Breast epithelium (tissue), 4 donors: ENCODE measurements around the gene NFIL3. TPM values are rescaled to one million over a fixed set of nuclear protein-coding genes. Genes with fewer than 3 reads are reported as not detected.

Source experiments
- DNase-seq, 2 donors: peaks; one replicate each; pipeline ENCODE4 v3.0.0-alpha.2; 2019; ENCODE audit warnings: low spot score in 2 of 2
- H3K27ac ChIP-seq, 2 donors: fragments of 200-600 bp; sonication (generic) in 1 of 2; one replicate each; pipeline ENCODE4 v1.5.1; 2016 to 2019; ENCODE audit warnings: mild to moderate bottlenecking in 1 of 2
- H3K27me3 ChIP-seq, 2 donors: fragments of 200-600 bp; sonication (generic) in 1 of 2; one replicate each; pipeline versions ENCODE4 v1.5.1 to v1.6.0; 2017 to 2019; ENCODE audit warnings: control low read depth in 1 of 2, mild to moderate bottlenecking in 1 of 2
- H3K36me3 ChIP-seq: fragments of 200-600 bp; one replicate; pipeline ENCODE4 v1.5.1; 2019
- H3K4me1 ChIP-seq, 2 donors: fragments of 200-600 bp; sonication (generic); one replicate each; pipeline ENCODE4 v1.5.1; 2016 to 2019; ENCODE audit warnings: control low read depth in 1 of 2
- H3K4me3 ChIP-seq, 3 donors: fragments of 200-600 bp; sonication (generic); 1 replicate in 2 of 3; 2 replicates in 1 of 3; pipeline ENCODE4 v1.5.1; 2016 to 2019; ENCODE audit warnings: mild to moderate bottlenecking in 3 of 3, moderate library complexity in 2 of 3
- H3K9me3 ChIP-seq, 2 donors: fragments of 200-600 bp; sonication (generic) in 1 of 2; one replicate each; pipeline ENCODE4 v1.5.1; 2016 to 2019; ENCODE audit warnings: control low read depth in 1 of 2
- CTCF ChIP-seq, 3 donors: fragments of 450-650 bp; IDR thresholded peaks; one replicate each; pipeline ENCODE4 v1.5.1; 2016 to 2017; ENCODE audit warnings: antibody characterized with exemption in 3 of 3, mild to moderate bottlenecking in 3 of 3, moderate library complexity in 3 of 3
- POLR2A ChIP-seq: fragments of 450-650 bp; IDR thresholded peaks from one replicate; pipeline ENCODE4 v1.6.1; 2016; ENCODE audit warnings: antibody characterized with exemption, mild to moderate bottlenecking, moderate library complexity
- POLR2AphosphoS5 ChIP-seq, 3 donors: sonication (generic); formaldehyde crosslinking; IDR thresholded peaks; one replicate each; pipeline ENCODE4 v1.6.1; 2017; ENCODE audit warnings: antibody characterized with exemption in 3 of 3
- intact Hi-C: fragments of 100-400 bp; cut with DNase I; formaldehyde crosslinking; loops from one replicate; pipeline ENCODE4 v1.15.1; 2023; ENCODE audit warnings: low total_unique reads
- total RNA-seq, 3 donors: library from RNA; depleted of rRNA; stranded (reverse); fragments of >200 nt; gene quantifications; one replicate each; pipeline ENCODE4 v1.1.0, GENCODE V29; 2016

NFIL3 gene
- total RNA-seq, 3 donors from 2014 or later = 65.1 to 87.2 (median 74.9) TPM

GRCh38 chr9:91422758-91423711 is 597 bp downstream of the NFIL3 start:
- Histone ChIP-seq H3K27ac (peak overlapping the region; percentile 93 to 100), H3K36me3 (no peaks in the 10 kb centered on the region), H3K4me3 (peak overlapping the region; percentile 59 to 88 (median 81)), H3K9me3 (no peaks in the 10 kb centered on the region), H3K4me1 (peaks cover 0 to 12% of the 10 kb centered on the region in 2 donors), H3K27me3 (no peaks in the 10 kb centered on the region)
- DNase-seq = peak in 1 of 2 donors; percentile 77
- intact Hi-C loops = loop anchor here (5.0 to 10.0 kb wide), 3 partner anchors 118 to 388 kb away; no protein-coding TSS in a partner anchor
- TF ChIP-seq CTCF (IDR thresholded peaks at IDR 0.05) (peak in 2 of 3 donors; percentile 25 to 35), POLR2AphosphoS5 (IDR thresholded peaks at IDR 0.05) (peak; percentile 66 to 94 (median 87)), POLR2A (peak; percentile 61)

DNA sequence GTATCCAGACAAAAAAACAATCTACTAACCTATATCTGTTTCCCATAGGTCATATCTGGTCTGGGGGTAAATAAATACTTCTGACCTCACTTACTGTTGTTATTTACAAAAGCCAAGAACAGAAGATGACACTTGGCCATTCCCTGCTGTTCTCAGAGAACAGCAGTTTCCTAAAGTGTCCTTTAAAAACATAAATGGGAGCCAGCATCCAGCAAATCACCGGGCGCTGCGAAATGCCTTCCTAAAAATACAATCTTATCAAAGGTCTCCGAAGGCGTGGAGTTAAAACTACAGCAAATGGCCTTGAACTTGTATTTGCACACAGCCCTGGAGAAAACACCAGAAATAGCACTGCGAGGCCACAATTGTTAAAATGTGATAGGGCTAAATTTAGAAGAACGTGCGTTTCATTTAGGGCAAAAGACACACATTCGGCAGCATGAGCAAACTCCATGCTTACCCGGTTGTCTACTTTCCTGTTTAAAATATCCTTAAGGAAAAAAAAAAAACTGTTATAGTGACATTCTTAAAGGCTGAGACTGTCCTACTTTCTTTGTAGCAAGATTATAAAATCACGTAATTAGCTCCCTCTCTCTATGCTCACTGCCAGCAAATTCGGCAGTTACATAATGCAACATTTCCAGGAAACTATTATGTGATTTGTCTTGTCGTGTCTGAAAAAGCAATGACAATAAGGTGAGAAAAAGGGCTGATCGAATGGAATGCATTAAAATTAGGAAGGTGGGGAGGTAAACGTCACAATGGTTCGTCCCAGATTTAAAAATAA is 1.5 kb downstream of the NFIL3 start:
- intact Hi-C loops = loop anchor here (5.0 to 10.0 kb wide), 3 partner anchors 117 to 387 kb away; no protein-coding TSS in a partner anchor
- TF ChIP-seq POLR2A (no peak), POLR2AphosphoS5 (IDR thresholded peaks at IDR 0.05) (no peak), CTCF (IDR thresholded peaks at IDR 0.05) (no peak)
- peaks cover 0 to 12% of the 10 kb centered on the region in 2 donors for H3K4me1 ChIP-seq
- no peak for DNase-seq
- no peaks in the 10 kb centered on the region for H3K36me3 ChIP-seq
- H3K27ac ChIP-seq = peak overlapping the region; percentile 93 to 100
- H3K4me3 ChIP-seq = peak overlapping the region; percentile 59 to 88 (median 81)
- H3K27me3 ChIP-seq = no peaks in the 10 kb centered on the region
- no peaks in the 10 kb centered on the region for H3K9me3 ChIP-seq

GRCh38 chr9:91421128-91421765 is 2.4 kb downstream of the NFIL3 start:
- H3K36me3 ChIP-seq = no peaks in the 10 kb centered on the region
- no peak for DNase-seq
- H3K27ac ChIP-seq = peak overlapping the region; percentile 93 to 100
- peak overlapping the region; percentile 59 to 88 (median 81) for H3K4me3 ChIP-seq
- H3K27me3 ChIP-seq = no peaks in the 10 kb centered on the region
- H3K4me1 ChIP-seq = peaks cover 0 to 12% of the 10 kb centered on the region in 2 donors
- TF ChIP-seq POLR2A (no peak), POLR2AphosphoS5 (IDR thresholded peaks at IDR 0.05) (peak in 1 of 3 donors; percentile 10)
- H3K9me3 ChIP-seq = no peaks in the 10 kb centered on the region
- intact Hi-C loops = loop anchor here (5.0 to 10.0 kb wide), 3 partner anchors 116 to 386 kb away; no protein-coding TSS in a partner anchor

GRCh38 chr9:91420501-91421127 is 3.0 kb downstream of the NFIL3 start:
- H3K27me3 ChIP-seq = no peaks in the 10 kb centered on the region
- TF ChIP-seq CTCF (IDR thresholded peaks at IDR 0.05) (no peak), POLR2A (no peak), POLR2AphosphoS5 (IDR thresholded peaks at IDR 0.05) (no peak)
- peak overlapping the region; percentile 59 to 88 (median 81) for H3K4me3 ChIP-seq
- peak overlapping the region; percentile 93 to 100 for H3K27ac ChIP-seq
- DNase-seq = no peak
- no peaks in the 10 kb centered on the region for H3K9me3 ChIP-seq
- peaks cover 0 to 12% of the 10 kb centered on the region in 2 donors for H3K4me1 ChIP-seq
- intact Hi-C loops = loop anchor here (5.0 to 10.0 kb wide), 3 partner anchors 116 to 386 kb away; no protein-coding TSS in a partner anchor
- no peaks in the 10 kb centered on the region for H3K36me3 ChIP-seq
